Endodermal cell (in vitro differentiated cells): ENCODE results near the gene PRPSAP2. TPM values are rescaled to one million over a fixed set of nuclear protein-coding genes. Genes with fewer than 3 reads are reported as not detected.

Experiments
- DNase-seq: peaks from one replicate; pipeline ENCODE4 v3.0.0-alpha.2; 2017
- H3K27ac ChIP-seq: 2 replicates; pipeline ENCODE4 v1.5.1; 2013; ENCODE audit warnings: mild to moderate bottlenecking, low read depth, low read length, moderate library complexity
- H3K27me3 ChIP-seq: 2 replicates; pipeline ENCODE4 v1.6.1; 2013; ENCODE audit warnings: mild to moderate bottlenecking, low read length, moderate library complexity; ENCODE audit not compliant: insufficient read depth, control insufficient read depth, poor library complexity, severe bottlenecking
- H3K36me3 ChIP-seq: 2 replicates; pipeline ENCODE4 v1.7.0; 2013; ENCODE audit warnings: mild to moderate bottlenecking, low read length, moderate library complexity; ENCODE audit not compliant: control insufficient read depth, insufficient read depth
- H3K4me1 ChIP-seq: one replicate; pipeline ENCODE4 v1.7.0; 2013; ENCODE audit warnings: low read length; ENCODE audit not compliant: control insufficient read depth, insufficient read depth
- H3K4me3 ChIP-seq: 2 replicates; pipeline ENCODE4 v1.5.1; 2013; ENCODE audit warnings: mild to moderate bottlenecking, low read length, moderate library complexity
- H3K9ac ChIP-seq: 2 replicates; pipeline ENCODE4 v1.6.1; 2013; ENCODE audit warnings: mild to moderate bottlenecking, low read length, moderate library complexity; ENCODE audit not compliant: poor library complexity, severe bottlenecking; ENCODE audit errors: extremely low read depth
- H3K9me3 ChIP-seq: 2 replicates; pipeline ENCODE4 v1.6.1; 2013; ENCODE audit warnings: mild to moderate bottlenecking, low read length, moderate library complexity; ENCODE audit not compliant: control insufficient read depth
- H3K27ac Mint-ChIP-seq: 2 replicates; pipeline ENCODE4 v1.8.0; 2020; ENCODE audit warnings: mixed read lengths
- H3K27me3 Mint-ChIP-seq: 2 replicates; pipeline ENCODE4 v1.8.0; 2021; ENCODE audit warnings: mild to moderate bottlenecking, mixed read lengths; ENCODE audit not compliant: insufficient read depth
- H3K36me3 Mint-ChIP-seq: 2 replicates; pipeline ENCODE4 v1.8.0; 2020; ENCODE audit warnings: low read depth, mixed read lengths
- H3K4me1 Mint-ChIP-seq: 2 replicates; pipeline ENCODE4 v1.8.0; 2020; ENCODE audit warnings: mixed read lengths
- H3K4me3 Mint-ChIP-seq: 2 replicates; pipeline ENCODE4 v1.8.0; 2020; ENCODE audit warnings: mild to moderate bottlenecking, moderate library complexity, mixed read lengths
- H3K9me3 Mint-ChIP-seq: 2 replicates; pipeline ENCODE4 v1.8.0; 2020; ENCODE audit warnings: mild to moderate bottlenecking, mixed read lengths
- WGBS, 2 experiments: methylation state at CpG; one replicate each; pipeline versions ENCODE4 v1.1.5 to v1.1.7; 2013; ENCODE audit warnings: missing lambda C conversion rate in 2 of 2, mixed read lengths in 1 of 2; ENCODE audit not compliant: insufficient coverage in 1 of 2, insufficient read length in 1 of 2; 5-methylcytosine and 5-hydroxymethylcytosine counted together
- total RNA-seq, 2 donors: library from RNA; stranded (reverse); fragmentation: NEBNext Ultra II Directional in 1 of 2; extraction: Animal tissue kit (Norgen Biotek cat#: 25700) in 1 of 2; gene quantifications; 2 replicates in 1 of 2; 3 replicates in 1 of 2; pipeline ENCODE4 v1.2.1, GENCODE V29; 2021
- TF ChIP-seq, protein P1 (sequence below): fragments of 200-600 bp; sonication (generic); conservative IDR thresholded peaks from 2 replicates; pipeline ENCODE4 v1.5.0; 2021; ENCODE audit warnings: antibody characterized with exemption, mild to moderate bottlenecking

PRPSAP2 gene
- total RNA-seq, 2 donors from 2014 or later = 51.3 to 57.6 TPM

DNA sequence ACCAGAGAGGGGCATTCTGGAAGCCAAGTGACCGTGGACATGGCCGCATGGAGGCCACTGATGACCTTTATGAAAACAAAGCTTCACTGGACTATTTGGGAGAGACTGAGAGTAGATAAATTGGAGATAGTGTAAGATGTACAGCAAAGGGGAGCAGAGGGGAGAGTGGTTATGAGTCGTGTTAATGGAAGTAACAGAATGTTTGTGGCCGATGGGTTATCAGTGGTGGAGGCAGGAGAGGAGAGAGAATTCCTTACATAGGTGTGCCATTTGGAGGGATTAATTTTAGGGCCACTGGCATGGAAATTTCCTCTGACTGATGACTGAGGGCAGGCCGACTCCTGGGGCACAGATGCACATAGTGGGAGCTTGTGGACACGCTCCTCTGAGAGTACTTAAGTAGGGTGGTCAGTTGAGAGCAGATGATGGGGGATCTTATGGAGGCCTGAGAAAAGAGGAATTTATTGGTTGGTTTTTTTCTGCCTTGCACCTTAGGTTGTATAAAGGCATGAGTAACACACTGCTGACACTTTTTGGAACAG lies 19.2 kb downstream of the PRPSAP2 start:
- Histone ChIP-seq H3K27ac (no peak overlapping the region), H3K36me3 (peaks cover 64% of the 10 kb centered on the region), H3K4me3 (no peak overlapping the region), H3K4me1 (no peaks in the 10 kb centered on the region), H3K9me3 (no peaks in the 10 kb centered on the region), H3K9ac (no peak overlapping the region), H3K27me3 (no peaks in the 10 kb centered on the region)
- Mint-ChIP-seq H3K36me3 (peaks cover 68% of the 10 kb centered on the region), H3K4me1 (no peaks in the 10 kb centered on the region), H3K27me3 (no peaks in the 10 kb centered on the region), H3K9me3 (no peaks in the 10 kb centered on the region), H3K27ac (no peak overlapping the region), H3K4me3 (no peak overlapping the region)
- DNase-seq = no peak
- 94% methylated on average over 6 of the region's 6 CpGs for WGBS, 2 experiments
- TF ChIP-seq, protein P1, sequence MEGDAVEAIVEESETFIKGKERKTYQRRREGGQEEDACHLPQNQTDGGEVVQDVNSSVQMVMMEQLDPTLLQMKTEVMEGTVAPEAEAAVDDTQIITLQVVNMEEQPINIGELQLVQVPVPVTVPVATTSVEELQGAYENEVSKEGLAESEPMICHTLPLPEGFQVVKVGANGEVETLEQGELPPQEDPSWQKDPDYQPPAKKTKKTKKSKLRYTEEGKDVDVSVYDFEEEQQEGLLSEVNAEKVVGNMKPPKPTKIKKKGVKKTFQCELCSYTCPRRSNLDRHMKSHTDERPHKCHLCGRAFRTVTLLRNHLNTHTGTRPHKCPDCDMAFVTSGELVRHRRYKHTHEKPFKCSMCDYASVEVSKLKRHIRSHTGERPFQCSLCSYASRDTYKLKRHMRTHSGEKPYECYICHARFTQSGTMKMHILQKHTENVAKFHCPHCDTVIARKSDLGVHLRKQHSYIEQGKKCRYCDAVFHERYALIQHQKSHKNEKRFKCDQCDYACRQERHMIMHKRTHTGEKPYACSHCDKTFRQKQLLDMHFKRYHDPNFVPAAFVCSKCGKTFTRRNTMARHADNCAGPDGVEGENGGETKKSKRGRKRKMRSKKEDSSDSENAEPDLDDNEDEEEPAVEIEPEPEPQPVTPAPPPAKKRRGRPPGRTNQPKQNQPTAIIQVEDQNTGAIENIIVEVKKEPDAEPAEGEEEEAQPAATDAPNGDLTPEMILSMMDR = no peak

DNA sequence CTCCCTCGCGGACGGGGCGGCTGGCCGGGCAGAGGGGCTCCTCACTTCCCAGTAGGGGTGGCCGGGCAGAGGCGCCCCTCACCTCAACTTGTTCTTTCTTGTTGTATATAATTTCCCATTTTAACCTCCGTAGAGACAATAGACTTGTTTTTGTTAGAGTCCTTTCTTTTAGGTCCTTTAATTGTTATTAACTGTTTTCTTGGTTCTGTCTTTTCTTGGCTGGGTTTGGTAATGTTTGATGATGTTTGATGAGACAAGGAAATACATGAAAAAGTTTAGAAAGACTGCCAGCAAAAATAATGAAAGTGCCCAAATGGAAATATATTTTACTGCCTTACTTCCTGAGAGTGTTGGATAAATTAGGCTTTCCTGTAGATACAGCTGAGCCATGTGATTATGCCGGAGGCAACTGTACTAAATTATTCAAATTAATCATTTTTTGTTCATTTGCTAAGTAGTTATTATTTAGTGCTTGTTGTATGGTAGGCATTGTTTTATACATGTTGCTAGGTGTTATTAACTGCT lies 30.9 kb downstream of the PRPSAP2 start:
- H3K36me3 Mint-ChIP-seq = peaks cover 71% of the 10 kb centered on the region
- H3K27me3 ChIP-seq = no peaks in the 10 kb centered on the region
- H3K9me3 Mint-ChIP-seq = peaks cover 4% of the 10 kb centered on the region
- H3K27ac Mint-ChIP-seq = no peak overlapping the region
- no peaks in the 10 kb centered on the region for H3K27me3 Mint-ChIP-seq
- H3K4me1 ChIP-seq = no peaks in the 10 kb centered on the region
- TF ChIP-seq, protein P1 = no peak
- peaks cover 74% of the 10 kb centered on the region for H3K36me3 ChIP-seq
- no peak for DNase-seq
- H3K9ac ChIP-seq = no peak overlapping the region
- no peak overlapping the region for H3K27ac ChIP-seq
- H3K4me1 Mint-ChIP-seq = peaks cover 8% of the 10 kb centered on the region
- WGBS, 2 experiments = 83% methylated on average over 1 of the region's 9 CpGs; no CpG with 5 or more reads in 1 of the 2 experiments
- peaks cover 4% of the 10 kb centered on the region for H3K9me3 ChIP-seq
- H3K4me3 ChIP-seq = no peak overlapping the region
- no peak overlapping the region for H3K4me3 Mint-ChIP-seq

DNA sequence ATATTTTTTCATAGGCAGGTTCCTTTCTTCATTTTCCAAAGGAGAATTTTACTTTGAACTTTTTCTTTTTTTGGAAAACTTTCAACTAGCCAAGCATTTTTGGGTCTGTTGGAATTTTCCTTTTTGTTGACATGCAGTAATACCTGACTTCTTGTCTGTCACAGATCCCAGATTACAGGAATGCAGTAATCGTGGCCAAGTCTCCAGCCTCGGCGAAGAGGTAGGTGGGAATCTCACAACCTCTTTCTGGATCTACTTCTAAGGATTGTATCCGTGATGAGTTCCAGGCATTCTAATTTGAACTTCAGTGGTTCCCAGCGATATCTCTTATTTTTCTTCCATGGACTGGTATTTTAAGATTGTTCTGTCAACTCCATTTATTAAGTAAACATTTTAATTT lies 31.7 kb downstream of the PRPSAP2 start:
- peaks cover 73% of the 10 kb centered on the region for H3K36me3 ChIP-seq
- Mint-ChIP-seq H3K4me3 (no peak overlapping the region), H3K4me1 (peaks cover 8% of the 10 kb centered on the region), H3K27ac (no peak overlapping the region), H3K36me3 (peaks cover 72% of the 10 kb centered on the region), H3K9me3 (peaks cover 4% of the 10 kb centered on the region), H3K27me3 (no peaks in the 10 kb centered on the region)
- no peaks in the 10 kb centered on the region for H3K4me1 ChIP-seq
- no peak overlapping the region for H3K9ac ChIP-seq
- no peak for DNase-seq
- peaks cover 4% of the 10 kb centered on the region for H3K9me3 ChIP-seq
- no peak overlapping the region for H3K4me3 ChIP-seq
- TF ChIP-seq, protein P1 = no peak
- no peaks in the 10 kb centered on the region for H3K27me3 ChIP-seq
- H3K27ac ChIP-seq = no peak overlapping the region
- WGBS, 2 experiments = 87 to 98% methylated on average over 5 of the region's 5 CpGs
